HL-60 (cell line): ENCODE results near the gene GALP.
"Not testable (repeated sequence)": the region's sequence is repeated elsewhere in the genome, so short reads cannot be mapped to it uniquely, and the experiment has no call there.

Source experiments
- GABPA ChIP-seq: IDR thresholded peaks from 2 replicates; pipeline ENCODE4 v1.6.1; 2012; ENCODE audit warnings: low read depth
- POLR2AphosphoS5 ChIP-seq: IDR thresholded peaks from 2 replicates; pipeline ENCODE4 v1.6.1; 2012; ENCODE audit warnings: low read depth
- TF ChIP-seq, protein P1 (sequence below): IDR thresholded peaks from one replicate; pipeline ENCODE4 v1.5.1; 2011; ENCODE audit warnings: low read length, control low read depth, inconsistent platforms; ENCODE audit not compliant: insufficient read depth
- TF ChIP-seq, protein P2 (sequence below): IDR thresholded peaks from 2 replicates; pipeline ENCODE4 v1.6.1; 2012; ENCODE audit warnings: low read depth; ENCODE audit not compliant: insufficient replicate concordance

DNA sequence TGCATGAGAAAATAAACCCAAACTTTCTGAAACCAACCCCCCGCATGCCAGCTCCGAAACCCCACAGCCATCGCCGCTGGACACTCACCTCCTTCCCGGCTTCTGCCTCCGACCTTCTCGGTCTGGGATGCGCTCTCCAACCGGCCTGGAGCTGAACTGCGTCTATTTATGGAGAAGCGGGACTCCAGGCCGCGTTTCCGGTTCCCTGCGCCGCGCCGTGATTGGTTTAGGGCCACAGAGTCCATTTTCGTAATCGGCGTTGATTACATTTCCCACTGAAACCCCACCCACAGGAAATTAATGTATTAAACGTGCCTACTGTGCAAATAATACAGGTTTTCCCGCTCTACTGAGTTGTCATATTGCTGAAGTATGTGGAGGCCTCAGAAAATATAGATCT is 21.8 kb downstream of the GALP start, which contains the start of gene ZSCAN5B:
- TF ChIP-seq, protein P1, sequence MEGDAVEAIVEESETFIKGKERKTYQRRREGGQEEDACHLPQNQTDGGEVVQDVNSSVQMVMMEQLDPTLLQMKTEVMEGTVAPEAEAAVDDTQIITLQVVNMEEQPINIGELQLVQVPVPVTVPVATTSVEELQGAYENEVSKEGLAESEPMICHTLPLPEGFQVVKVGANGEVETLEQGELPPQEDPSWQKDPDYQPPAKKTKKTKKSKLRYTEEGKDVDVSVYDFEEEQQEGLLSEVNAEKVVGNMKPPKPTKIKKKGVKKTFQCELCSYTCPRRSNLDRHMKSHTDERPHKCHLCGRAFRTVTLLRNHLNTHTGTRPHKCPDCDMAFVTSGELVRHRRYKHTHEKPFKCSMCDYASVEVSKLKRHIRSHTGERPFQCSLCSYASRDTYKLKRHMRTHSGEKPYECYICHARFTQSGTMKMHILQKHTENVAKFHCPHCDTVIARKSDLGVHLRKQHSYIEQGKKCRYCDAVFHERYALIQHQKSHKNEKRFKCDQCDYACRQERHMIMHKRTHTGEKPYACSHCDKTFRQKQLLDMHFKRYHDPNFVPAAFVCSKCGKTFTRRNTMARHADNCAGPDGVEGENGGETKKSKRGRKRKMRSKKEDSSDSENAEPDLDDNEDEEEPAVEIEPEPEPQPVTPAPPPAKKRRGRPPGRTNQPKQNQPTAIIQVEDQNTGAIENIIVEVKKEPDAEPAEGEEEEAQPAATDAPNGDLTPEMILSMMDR, result not testable (repeated sequence)
- TF ChIP-seq, protein P2, sequence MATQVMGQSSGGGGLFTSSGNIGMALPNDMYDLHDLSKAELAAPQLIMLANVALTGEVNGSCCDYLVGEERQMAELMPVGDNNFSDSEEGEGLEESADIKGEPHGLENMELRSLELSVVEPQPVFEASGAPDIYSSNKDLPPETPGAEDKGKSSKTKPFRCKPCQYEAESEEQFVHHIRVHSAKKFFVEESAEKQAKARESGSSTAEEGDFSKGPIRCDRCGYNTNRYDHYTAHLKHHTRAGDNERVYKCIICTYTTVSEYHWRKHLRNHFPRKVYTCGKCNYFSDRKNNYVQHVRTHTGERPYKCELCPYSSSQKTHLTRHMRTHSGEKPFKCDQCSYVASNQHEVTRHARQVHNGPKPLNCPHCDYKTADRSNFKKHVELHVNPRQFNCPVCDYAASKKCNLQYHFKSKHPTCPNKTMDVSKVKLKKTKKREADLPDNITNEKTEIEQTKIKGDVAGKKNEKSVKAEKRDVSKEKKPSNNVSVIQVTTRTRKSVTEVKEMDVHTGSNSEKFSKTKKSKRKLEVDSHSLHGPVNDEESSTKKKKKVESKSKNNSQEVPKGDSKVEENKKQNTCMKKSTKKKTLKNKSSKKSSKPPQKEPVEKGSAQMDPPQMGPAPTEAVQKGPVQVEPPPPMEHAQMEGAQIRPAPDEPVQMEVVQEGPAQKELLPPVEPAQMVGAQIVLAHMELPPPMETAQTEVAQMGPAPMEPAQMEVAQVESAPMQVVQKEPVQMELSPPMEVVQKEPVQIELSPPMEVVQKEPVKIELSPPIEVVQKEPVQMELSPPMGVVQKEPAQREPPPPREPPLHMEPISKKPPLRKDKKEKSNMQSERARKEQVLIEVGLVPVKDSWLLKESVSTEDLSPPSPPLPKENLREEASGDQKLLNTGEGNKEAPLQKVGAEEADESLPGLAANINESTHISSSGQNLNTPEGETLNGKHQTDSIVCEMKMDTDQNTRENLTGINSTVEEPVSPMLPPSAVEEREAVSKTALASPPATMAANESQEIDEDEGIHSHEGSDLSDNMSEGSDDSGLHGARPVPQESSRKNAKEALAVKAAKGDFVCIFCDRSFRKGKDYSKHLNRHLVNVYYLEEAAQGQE, result not testable (repeated sequence)
- TF ChIP-seq POLR2AphosphoS5, GABPA: not testable (repeated sequence)
